ENCODE data around the gene MED17.

The MED17 gene

GRCh38 chr11:93846411-93846810 is 62.3 kb downstream of the MED17 start:
- CTCF ChIA-PET, result interaction anchor here (1.3 to 1.4 kb wide), 2 partner anchors 14 to 105 kb away, joined by 3 read pairs; partner anchors contain the start of genes C11orf54 and TAF1D

GRCh38 chr11:93849201-93849600 is 65.1 kb downstream of the MED17 start:
- CTCF ChIA-PET, result no interaction called here
- H3K4me3 ChIP-seq (ENCODE audit: low read depth, low read length), result no peak overlapping the region
- POLR2A ChIA-PET, result no interaction called here
- DNase-seq (ENCODE audit: low read depth, low spot score), result no peak
- TF ChIP-seq CTCF (IDR thresholded peaks at IDR 0.05; ENCODE audit: insufficient read depth, low read length, missing control alignments), result no peak

More at GRCh38 chr11:93846411-93846810, 62.3 kb downstream of the MED17 start:
- peak; percentile 23 for DNase-seq (ENCODE audit: low read depth, low spot score)
- POLR2A ChIA-PET, result interaction anchor here (0.6 to 1.3 kb wide), 2 partner anchors 61 to 105 kb away, joined by 3 read pairs; partner anchors contain the start of genes C11orf54 and TAF1D
- no peak for TF ChIP-seq CTCF (IDR thresholded peaks at IDR 0.05; ENCODE audit: insufficient read depth, low read length, missing control alignments)
- no peak overlapping the region for H3K4me3 ChIP-seq (ENCODE audit: low read depth, low read length)

- peak overlapping the region; percentile 46 for H3K4me3 ChIP-seq (ENCODE audit: low read depth, low read length)
- ChIA-PET CTCF (interaction anchor here (0.7 to 1.5 kb wide), 2 partner anchors 9 to 43 kb away, joined by 3 to 8 read pairs; no protein-coding TSS in a partner anchor), POLR2A (no interaction called here)
- TF ChIP-seq CTCF (IDR thresholded peaks at IDR 0.05; ENCODE audit: insufficient read depth, low read length, missing control alignments), result no peak
- DNase-seq (ENCODE audit: low read depth, low spot score), result no peak
Observed at GRCh38 chr11:93849751-93850593, 65.9 kb downstream of the MED17 start.

GRCh38 chr11:93850594-93851018 is 66.5 kb downstream of the MED17 start, which contains the start of gene VSTM5:
Gene VSTM5 (minus strand): TSS chr11:93850618. CDS start chr11:93850502, 116 bp downstream.
- no peak for TF ChIP-seq CTCF (IDR thresholded peaks at IDR 0.05; ENCODE audit: insufficient read depth, low read length, missing control alignments)
- H3K4me3 ChIP-seq (ENCODE audit: low read depth, low read length), result peak within 1 kb of the TSS; percentile 46
- POLR2A ChIA-PET, result no interaction called here
- no peak for DNase-seq (ENCODE audit: low read depth, low spot score)
- CTCF ChIA-PET, result interaction anchor here (0.7 to 1.5 kb wide), 3 partner anchors 8 to 42 kb away, joined by 3 to 8 read pairs (median 3); no protein-coding TSS in a partner anchor

DNA sequence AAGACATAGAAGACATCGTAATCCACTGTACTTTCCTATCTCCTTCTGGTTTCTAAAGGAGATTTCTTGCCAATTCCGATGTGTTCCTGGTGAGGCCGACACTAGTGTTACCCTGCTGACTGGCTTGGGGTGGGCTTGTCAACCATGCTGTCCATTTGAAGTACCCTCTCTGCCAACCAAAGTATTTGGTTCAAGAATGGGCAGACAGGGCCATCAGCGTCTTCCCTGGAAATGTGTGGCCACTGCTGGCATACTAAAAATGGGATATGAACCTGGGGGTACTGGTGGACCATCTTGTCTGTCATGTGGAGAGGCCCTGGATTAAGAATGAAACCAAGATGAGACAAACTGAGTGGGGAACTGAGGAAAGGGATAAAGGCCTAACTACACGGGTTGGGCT is 68.2 kb downstream of the MED17 start:
- H3K4me3 ChIP-seq (ENCODE audit: low read depth, low read length), result no peak overlapping the region
- TF ChIP-seq CTCF (IDR thresholded peaks at IDR 0.05; ENCODE audit: insufficient read depth, low read length, missing control alignments), result no peak
- ChIA-PET CTCF (no interaction called here), POLR2A (no interaction called here)
- no peak for DNase-seq (ENCODE audit: low read depth, low spot score)

- CTCF ChIA-PET, result interaction anchor here (2.0 kb wide), 1 partner anchor 7 kb away, joined by 8 read pairs; the partner anchor contains the start of gene VSTM5
- no peak for DNase-seq (ENCODE audit: low read depth, low spot score)
Observed at GRCh38 chr11:93857413-93858120, 73.5 kb downstream of the MED17 start.

More at GRCh38 chr11:93857413-93858120, 73.5 kb downstream of the MED17 start:
- H3K4me3 ChIP-seq (ENCODE audit: low read depth, low read length), result no peak overlapping the region
- POLR2A ChIA-PET, result no interaction called here
- TF ChIP-seq CTCF (IDR thresholded peaks at IDR 0.05; ENCODE audit: insufficient read depth, low read length, missing control alignments), result no peak
